Measurements from ENCODE around the gene GLCE.

The GLCE gene

DNA sequence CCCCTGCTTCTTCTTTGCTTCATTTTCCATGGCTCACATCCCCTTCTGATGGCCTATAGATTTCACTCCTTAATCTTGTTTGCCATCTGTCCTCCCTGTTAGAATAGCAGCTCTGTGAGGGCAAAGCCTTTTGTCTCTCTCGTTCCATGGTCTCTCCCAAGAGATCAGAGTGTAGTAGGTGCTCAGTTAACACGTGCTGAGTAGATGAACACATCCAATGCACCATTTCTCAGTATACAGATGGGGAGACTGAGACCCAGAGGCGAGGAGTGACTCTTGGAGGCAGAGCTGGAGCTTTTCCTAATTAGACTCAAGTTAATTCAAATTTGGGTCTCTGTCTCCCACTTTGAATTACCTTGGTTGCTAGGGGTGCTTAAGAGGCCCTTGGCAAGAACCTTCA is 142.5 kb downstream of the GLCE start:
- in situ Hi-C loops (cut with MboI; ENCODE audit: low pct_unique_long_range_greater_than_20kb, low sequenced_read_pairs, unreplicated experiment), result no loop called here
- DNase-seq (ENCODE audit: low spot score), result no peak
- TF ChIP-seq, protein P1, sequence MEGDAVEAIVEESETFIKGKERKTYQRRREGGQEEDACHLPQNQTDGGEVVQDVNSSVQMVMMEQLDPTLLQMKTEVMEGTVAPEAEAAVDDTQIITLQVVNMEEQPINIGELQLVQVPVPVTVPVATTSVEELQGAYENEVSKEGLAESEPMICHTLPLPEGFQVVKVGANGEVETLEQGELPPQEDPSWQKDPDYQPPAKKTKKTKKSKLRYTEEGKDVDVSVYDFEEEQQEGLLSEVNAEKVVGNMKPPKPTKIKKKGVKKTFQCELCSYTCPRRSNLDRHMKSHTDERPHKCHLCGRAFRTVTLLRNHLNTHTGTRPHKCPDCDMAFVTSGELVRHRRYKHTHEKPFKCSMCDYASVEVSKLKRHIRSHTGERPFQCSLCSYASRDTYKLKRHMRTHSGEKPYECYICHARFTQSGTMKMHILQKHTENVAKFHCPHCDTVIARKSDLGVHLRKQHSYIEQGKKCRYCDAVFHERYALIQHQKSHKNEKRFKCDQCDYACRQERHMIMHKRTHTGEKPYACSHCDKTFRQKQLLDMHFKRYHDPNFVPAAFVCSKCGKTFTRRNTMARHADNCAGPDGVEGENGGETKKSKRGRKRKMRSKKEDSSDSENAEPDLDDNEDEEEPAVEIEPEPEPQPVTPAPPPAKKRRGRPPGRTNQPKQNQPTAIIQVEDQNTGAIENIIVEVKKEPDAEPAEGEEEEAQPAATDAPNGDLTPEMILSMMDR (IDR thresholded peaks at IDR 0.05; ENCODE audit: extremely low read depth, insufficient read depth, missing control alignments), result no peak

DNA sequence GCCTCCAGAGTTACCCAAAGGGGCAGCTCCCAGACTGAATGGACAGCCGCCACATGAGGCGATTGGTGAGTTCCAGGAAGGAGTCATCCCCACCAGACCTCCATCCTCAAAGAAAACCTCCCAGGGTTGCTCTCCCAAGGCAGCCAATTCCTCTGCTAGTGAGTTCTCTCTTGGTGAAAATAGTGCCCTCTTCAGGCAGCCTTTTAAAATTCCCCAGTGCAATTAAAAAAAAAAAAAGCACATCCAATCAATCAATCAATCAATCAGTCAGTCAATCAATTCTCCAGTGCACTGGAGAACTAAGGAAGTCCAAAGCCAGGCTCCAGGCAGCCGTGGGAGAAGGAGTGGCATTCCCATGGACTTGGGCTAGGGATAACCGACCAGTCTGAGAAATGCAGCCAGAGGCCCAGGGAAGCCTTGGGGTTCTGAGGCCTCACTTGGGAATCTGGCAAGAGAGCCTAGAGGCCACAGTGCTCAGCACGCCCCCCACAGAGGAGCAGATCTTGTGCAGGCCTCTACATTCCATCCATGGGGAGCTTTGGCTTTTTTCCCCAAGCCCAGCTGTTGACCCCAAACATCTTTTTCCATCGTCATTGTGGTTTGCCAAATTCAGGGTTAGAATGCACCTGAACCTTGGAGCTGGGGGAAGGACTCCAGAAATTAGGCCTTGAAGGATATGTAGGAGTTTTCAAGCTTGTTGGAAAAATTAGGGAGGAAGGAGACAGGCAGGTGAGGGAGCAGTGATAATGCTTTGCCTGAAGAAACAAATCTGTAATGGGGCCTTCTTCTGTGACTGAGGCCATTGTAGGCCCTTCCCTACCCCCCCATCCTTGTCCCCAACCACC is 143.1 kb downstream of the GLCE start:
- in situ Hi-C loops (cut with MboI; ENCODE audit: low pct_unique_long_range_greater_than_20kb, low sequenced_read_pairs, unreplicated experiment), result no loop called here
- TF ChIP-seq, protein P1 (IDR thresholded peaks at IDR 0.05; ENCODE audit: extremely low read depth, insufficient read depth, missing control alignments), result peak; percentile 15
- no peak for DNase-seq (ENCODE audit: low spot score)

DNA sequence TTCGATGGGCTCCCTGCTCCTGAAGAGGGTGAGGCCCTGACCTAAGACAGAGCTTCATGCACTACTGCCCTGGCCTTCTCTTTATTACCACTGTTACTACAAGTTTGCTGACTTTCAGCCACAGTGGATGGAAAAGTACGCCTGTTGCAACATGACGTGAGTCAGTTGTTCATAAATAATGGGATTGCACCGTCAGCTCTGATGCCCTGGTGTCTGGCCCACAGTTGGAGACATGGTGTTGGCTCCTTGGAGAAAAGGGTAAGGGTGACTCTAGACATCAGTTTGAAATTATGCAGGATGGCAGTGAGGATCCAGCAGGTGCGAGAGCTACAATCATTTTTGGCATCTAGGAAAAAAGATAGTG is 143.7 kb downstream of the GLCE start:
- TF ChIP-seq, protein P1 (IDR thresholded peaks at IDR 0.05; ENCODE audit: extremely low read depth, insufficient read depth, missing control alignments), result no peak
- DNase-seq (ENCODE audit: low spot score), result no peak
- in situ Hi-C loops (cut with MboI; ENCODE audit: low pct_unique_long_range_greater_than_20kb, low sequenced_read_pairs, unreplicated experiment), result no loop called here

DNA sequence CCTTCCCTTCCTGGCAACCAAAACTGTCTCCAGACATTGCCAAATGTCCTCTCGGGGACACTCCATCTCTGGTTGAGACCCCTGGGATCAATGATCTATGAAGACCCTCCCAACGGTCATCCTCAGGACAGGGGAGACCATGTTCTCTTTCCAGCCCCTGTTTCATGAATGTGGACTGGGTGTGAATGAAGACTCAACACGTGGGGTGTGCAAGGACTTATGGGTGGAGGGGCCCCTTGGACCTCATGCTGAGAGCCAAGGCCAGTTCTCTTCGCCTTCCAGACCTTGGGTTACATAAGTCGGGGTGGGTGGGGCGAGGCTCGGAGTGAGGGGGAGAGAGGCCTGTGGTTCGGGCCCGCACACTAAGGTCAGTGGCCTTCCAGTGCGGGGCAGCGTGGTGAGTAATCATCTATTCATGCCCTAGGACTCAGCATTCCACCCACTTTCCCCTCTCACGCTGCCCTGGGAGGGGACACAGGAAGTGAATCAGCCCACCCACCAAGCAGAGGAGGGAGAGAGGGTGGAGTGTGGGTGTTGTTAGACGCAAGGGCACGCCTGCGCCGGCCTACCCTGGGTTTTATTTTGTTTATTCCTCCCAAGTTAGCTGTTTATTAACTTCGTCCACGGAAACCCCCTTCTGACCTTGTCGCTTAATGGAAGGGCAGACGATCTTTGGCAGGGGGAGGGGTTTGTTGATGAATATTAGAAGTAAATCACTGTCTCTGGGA is 144.9 kb downstream of the GLCE start:
- TF ChIP-seq, protein P1 (IDR thresholded peaks at IDR 0.05; ENCODE audit: extremely low read depth, insufficient read depth, missing control alignments), result no peak
- no peak for DNase-seq (ENCODE audit: low spot score)
- in situ Hi-C loops (cut with MboI; ENCODE audit: low pct_unique_long_range_greater_than_20kb, low sequenced_read_pairs, unreplicated experiment), result no loop called here

DNA sequence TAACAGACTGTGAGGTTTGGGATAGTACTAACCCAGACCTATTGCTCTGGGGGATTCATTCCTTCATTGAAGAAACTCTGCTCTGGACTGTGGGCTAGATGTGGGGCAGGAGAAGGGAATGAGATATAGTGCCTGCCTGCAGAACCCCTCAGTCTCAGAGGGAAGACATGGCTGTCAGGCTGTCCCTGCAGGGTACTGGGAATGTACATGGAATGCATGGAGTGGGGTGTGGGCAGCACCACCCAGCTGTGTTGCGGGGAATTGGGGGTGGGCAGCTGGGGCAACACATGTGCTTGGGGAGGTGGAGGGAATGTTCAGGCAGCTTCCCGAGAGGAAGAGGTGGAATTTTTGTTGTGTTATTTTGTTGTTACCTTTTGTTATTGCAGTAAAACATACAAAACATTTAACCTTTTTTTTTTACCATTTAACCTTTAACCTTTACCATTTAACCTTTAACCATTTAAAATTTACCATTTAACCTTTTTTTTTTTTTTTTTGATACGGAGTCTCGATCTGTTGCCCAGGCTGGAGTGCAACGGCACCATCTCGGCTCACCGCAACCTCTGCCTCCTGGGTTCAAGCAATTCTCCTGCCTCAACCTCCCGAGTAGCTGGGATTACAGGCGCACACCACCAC is 145.6 kb downstream of the GLCE start:
- no peak for DNase-seq (ENCODE audit: low spot score)
- in situ Hi-C loops (cut with MboI; ENCODE audit: low pct_unique_long_range_greater_than_20kb, low sequenced_read_pairs, unreplicated experiment), result no loop called here
- TF ChIP-seq, protein P1 (IDR thresholded peaks at IDR 0.05; ENCODE audit: extremely low read depth, insufficient read depth, missing control alignments), result no peak

DNA sequence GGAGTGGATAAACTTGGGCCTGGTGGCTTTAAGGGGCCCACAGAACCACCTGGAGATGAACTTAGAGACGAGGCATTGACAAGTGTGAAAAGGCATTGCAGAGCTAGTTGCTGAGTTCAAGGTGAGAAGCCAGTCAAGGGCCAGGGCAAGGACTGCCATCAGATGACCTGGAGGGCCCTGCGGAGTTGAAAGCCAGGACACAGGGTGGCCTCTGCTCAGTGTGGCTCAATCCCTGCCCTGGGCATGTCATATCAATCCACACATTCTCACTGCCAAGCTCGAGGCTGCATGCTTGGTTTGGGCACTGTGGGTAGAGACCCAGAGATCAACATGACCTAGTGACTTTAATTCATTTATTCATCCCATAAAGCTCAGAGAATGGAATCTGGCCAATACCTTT is 147.5 kb downstream of the GLCE start:
- TF ChIP-seq, protein P1 (IDR thresholded peaks at IDR 0.05; ENCODE audit: extremely low read depth, insufficient read depth, missing control alignments), result no peak
- in situ Hi-C loops (cut with MboI; ENCODE audit: low pct_unique_long_range_greater_than_20kb, low sequenced_read_pairs, unreplicated experiment), result no loop called here
- no peak for DNase-seq (ENCODE audit: low spot score)

Measured in GM13977 (cell line).